ENCODE data around the gene CCRL2. TPM values are rescaled to one million over a fixed set of nuclear protein-coding genes. Genes with fewer than 3 reads are reported as not detected.

The CCRL2 gene
- total and polyA plus RNA-seq, 9 of the 15 experiments (the other 6 are each of a cell fraction or from before 2014, with no cell fraction given) = 3.4 to 5.7 (median 4.0) TPM

- no peak for TF ChIP-seq HOMEZ (CRISPR knock-in tag; IDR thresholded peaks at IDR 0.05)
- TF ChIP-seq SRF (CRISPR knock-in tag; IDR thresholded peaks at IDR 0.05) = no peak
- TF ChIP-seq EGR1 (conservative IDR thresholded peaks at IDR 0.05) = no peak
- no peak for TF ChIP-seq NR1H2 (CRISPR knock-in tag; IDR thresholded peaks at IDR 0.05)
- TF ChIP-seq ARHGAP35 (IDR thresholded peaks at IDR 0.05; ENCODE audit: partially characterized antibody) = no peak
- no peak for TF ChIP-seq CHD7 (IDR thresholded peaks at IDR 0.05; ENCODE audit: low read depth, low read length)
- no peak for TF ChIP-seq HNRNPLL (IDR thresholded peaks at IDR 0.05; ENCODE audit: low read depth, low read length, poor library complexity, severe bottlenecking)
- TF ChIP-seq PHTF2 (CRISPR knock-in tag; IDR thresholded peaks at IDR 0.05) = no peak
- TF ChIP-seq IRF9 (tag; IDR thresholded peaks at IDR 0.05) = no peak
- TF ChIP-seq CSDE1 (IDR thresholded peaks at IDR 0.05) = no peak
- TF ChIP-seq POLR2B (IDR thresholded peaks at IDR 0.05; ENCODE audit: low read depth, partially characterized antibody) = no peak
Observed at GRCh38 chr3:46393554-46394434, 13.3 kb upstream of the CCRL2 start (continued).
